22Rv1 (cell line): ENCODE data around the gene SLC39A11.

Experiments used
- CTCF ChIP-seq: fragments of 450-650 bp; IDR thresholded peaks from 2 replicates; pipeline ENCODE4 v1.5.1; 2017; ENCODE audit warnings: mild to moderate bottlenecking
- ZFX ChIP-seq: fragments of 450-650 bp; IDR thresholded peaks from 2 replicates; pipeline ENCODE4 v1.6.1; 2017; ENCODE audit warnings: antibody characterized with exemption, borderline replicate concordance

- peak; percentile 98 for TF ChIP-seq CTCF
- no peak for TF ChIP-seq ZFX
Observed at GRCh38 chr17:72725433-72726068, 366.9 kb downstream of the SLC39A11 start.
